Measurements from ENCODE around the gene TASP1.
"Not testable (repeated sequence)": the region's sequence is repeated elsewhere in the genome, so short reads cannot be mapped to it uniquely, and the experiment has no call there.

Gene TASP1

DNA sequence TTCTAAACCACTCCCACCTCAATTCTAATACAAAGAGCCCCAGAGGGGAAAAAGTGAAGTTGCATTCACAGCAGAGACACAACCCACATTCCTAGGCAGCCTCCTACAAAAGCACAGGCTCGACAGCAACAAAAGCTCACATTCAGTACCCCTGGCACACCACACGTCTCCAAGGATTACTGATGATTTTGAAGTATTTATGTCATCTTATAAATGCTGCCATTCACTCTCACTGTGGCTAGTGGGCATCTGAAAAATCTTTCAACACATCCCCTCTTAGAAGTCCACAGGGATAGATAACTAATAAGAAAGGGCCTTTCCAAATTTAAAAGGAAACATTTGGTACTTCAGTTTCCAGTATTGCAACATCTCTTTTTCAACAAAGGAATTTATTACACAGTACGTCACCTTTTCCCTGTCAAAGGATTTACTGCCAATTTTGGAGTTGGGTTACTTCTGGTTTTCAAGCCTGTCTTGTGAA lies 146.7 kb downstream of the TASP1 start:
- FAIRE-seq = no peak

DNA sequence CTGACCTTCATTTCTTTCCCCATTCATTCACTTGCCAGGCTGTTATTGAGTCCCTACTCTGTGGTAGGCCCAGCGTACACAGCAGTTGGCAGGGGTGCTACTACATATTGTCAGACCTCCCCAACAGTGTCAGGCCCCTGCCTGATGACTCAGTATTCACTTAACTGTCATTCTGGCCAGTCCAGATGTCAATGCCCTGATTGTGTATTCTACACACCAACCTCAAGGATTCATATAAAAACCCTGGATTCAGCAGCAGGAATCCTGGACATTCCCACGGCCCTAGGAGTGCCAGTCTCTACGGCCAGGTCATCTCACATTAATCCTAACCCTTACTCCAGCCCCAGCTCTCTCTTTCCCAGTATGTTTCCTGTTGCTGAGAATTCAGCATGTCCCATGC lies 151.5 kb downstream of the TASP1 start:
- no peak for FAIRE-seq

GRCh38 chr20:13486694-13487093 lies 152.0 kb downstream of the TASP1 start:
- FAIRE-seq = no peak

DNA sequence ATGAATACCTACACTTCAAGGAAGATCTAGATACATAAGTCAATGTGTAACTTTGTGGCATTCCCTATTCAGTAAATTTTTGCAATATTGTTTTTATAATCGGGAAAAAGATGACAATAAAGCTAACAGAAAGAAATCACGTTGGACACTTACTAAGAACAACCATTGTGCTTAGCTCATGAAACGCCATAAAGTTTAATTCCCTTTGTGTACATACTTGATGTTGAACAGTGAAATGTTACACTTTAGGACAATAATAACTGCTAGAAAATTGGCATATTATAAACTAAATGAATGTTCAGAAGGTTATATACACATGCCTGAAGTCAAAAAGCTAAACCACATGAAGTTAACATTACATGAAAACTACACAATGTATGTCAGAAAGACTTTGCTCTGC lies 153.2 kb downstream of the TASP1 start:
- FAIRE-seq = peak; percentile 91

DNA sequence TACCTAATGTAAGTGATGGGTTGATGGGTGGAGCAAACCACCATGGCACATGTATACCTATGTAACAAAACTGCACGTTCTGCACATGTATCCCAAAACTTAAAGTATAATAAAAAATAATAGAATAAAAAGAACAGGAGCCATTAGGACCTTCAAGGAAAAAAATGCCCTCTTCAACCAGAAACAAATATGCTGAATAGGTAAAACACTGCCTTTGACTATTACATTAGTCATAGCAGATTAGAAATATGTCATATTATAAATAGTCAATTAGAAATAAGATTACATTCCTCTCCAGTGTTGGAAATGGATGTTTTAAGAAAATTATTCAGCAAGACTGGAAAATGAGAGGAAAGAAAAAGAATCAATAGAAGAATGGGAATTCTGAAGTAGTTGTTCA lies 153.7 kb downstream of the TASP1 start:
- not testable (repeated sequence) for FAIRE-seq

GRCh38 chr20:13483472-13483871 lies 155.3 kb downstream of the TASP1 start:
- FAIRE-seq = not testable (repeated sequence)

- FAIRE-seq = no peak
Measured at GRCh38 chr20:13478366-13478765, 160.4 kb downstream of the TASP1 start.

DNA sequence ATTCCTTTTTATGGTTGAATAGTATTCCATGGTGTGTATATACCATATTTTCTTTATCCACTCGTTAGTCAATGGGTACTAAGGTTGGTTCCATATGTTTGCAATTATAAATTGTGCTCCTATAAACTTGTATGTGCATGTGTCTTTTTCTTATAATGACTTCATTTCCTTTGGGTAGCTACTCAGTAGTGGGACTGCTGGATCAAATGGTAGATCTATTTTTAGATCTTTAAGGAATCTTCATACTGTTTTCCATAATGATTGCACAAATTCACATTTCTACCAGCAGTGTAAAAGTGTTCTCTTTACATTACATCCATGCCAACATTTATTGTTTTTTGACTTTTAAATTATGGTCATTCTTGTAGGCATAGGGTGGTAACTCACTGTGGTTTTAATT lies 164.3 kb downstream of the TASP1 start:
- FAIRE-seq = no peak

DNA sequence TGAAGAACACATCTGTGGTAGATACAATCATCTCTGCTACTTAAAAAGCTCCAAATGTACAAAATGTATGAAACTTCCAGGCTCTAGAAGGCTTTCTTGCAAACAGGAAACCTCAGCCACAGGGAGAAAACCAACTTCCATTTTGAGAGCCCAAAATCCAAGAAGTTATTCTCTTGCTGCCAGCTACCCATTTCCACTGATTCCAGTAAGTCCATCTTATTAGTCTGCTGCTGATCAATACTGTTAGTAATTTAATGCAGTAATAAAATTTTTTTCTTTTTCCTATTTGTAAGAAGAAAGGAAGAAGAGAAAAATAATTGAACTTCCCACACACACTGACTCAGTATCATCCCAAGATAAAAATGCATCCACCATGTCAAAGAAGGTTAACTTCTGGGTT lies 169.5 kb downstream of the TASP1 start:
- FAIRE-seq = no peak

DNA sequence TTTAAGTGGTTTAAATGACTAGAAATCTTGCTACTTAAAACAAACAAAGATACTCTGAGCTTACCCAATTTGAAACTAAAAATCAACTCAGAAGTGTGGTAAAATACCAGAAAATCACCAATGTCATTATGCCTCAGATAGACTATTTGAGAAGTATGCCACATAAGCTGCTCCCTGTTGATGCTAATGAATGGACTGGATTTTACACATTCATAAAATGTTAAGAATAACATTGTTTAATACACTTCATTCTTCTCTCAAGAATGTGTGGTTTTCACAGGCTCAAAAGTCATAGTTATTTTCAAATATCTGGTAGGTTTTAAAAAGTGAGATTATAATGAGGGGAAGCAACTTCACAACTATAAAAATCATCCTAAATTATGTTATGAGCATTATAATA lies 170.6 kb downstream of the TASP1 start:
- no peak for FAIRE-seq

- FAIRE-seq = no peak
Measured at GRCh38 chr20:13464702-13465101, 174.0 kb downstream of the TASP1 start.

DNA sequence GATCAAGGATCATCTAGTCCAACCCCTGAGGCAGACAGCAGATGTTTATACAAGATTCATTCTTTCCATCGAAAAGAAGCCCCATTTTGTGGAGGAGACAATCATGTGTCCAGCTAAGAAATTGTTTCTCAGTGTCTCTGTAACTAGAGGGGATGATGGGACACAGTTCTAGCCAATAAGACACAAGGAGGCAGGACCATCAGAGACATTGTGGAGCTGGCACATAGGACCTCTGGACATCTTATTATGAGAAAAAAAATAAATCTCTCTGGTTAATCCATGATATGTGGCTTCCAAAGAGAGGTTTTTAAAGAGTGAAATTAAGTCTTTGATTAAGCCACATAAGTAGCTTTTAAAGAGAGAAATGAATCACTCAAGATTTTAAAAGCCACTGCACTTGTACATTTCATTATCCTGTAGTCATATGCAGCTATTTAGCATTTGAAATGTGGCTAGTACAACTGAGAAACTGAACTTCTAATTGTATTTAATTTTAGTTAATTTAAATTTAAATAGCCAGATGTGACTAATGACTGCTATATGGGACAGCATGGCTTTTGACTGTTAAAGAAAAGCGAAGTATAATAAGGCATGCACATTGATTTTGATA lies 176.8 kb downstream of the TASP1 start:
- no peak for FAIRE-seq

- FAIRE-seq = no peak
Measured at GRCh38 chr20:13458860-13459451, 179.8 kb downstream of the TASP1 start.

GRCh38 chr20:13457487-13457886 lies 181.2 kb downstream of the TASP1 start:
- peak; percentile 77 for FAIRE-seq

DNA sequence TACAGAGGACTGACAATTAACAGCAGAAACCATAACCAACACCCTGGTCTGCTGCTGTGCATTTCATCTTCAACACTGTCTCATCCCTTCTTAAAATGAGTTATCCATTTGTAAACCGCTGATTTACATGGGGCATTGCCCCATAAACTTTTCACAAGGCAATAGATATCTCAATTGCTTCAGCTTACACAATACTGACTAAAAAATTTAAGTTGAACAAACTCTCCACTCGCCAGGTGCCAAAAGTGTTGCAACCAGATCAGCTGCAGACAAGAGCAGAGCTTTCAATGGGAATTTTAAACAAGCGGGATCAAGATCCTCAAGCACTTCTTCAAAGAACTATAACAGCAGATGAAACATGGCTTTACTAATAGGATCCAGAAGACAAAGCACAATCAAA lies 183.0 kb downstream of the TASP1 start:
- FAIRE-seq = no peak

GRCh38 chr20:13453367-13453766 lies 185.4 kb downstream of the TASP1 start:
- no peak for FAIRE-seq

GRCh38 chr20:13452470-13453124 lies 186.1 kb downstream of the TASP1 start:
- no peak for FAIRE-seq

GRCh38 chr20:13449868-13450434 lies 188.8 kb downstream of the TASP1 start:
- FAIRE-seq = no peak

DNA sequence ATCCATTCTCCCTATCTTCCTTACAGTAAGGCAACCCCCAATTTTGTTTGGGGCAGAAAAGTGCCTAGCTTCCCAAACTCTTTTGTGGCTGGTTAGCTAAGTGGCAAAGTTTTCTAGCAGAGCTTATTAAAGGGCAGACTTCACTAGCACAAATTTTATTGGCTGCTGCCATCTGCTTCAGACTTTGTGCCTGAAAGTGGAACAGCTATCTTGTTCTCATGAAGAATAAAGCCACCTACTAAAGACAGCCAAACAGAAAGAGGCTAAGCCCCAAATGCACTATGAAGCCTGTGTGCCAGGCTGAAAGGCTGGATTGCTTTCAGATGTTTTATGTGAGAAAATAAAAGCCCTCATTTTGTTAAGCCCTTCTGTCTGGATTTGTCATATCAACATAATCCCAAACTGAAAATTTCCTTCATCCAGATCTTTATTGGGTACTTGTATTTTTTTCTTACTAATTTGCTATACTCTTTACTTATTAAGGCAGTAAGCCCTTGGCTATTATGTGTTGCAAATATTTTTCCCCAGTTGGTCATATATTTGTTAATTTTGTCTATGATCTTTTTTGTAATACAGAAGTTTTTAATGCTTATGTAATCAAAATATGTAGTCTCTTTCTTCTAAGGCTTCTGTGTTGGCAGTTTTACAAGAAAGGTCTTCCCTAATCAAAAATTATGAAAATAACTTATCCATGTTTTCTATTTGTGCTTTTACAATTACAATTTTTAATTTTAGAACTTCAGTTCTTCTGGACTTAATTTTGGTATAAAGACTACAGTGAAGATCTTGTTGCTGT lies 191.1 kb downstream of the TASP1 start:
- no peak for FAIRE-seq

- no peak for FAIRE-seq
Measured at GRCh38 chr20:13443690-13444089, 195.0 kb downstream of the TASP1 start.

DNA sequence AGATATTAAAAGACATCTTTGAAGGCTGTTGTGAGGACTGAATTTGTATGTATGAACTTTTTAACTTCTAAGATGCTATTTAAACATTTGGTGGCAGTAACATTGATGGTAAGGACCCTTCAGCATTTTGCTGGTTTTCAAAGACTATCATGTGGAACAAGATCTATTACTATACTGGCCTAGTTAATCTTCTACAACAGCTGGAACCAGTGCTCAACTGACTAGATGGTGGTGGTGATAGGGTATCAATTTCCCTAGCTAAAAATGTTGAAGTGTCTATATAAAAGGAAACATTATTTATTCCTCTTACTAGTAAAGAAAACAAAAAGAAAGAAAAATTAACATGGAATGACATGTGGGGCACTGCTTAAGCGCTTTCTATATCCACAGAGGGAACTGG lies 195.7 kb downstream of the TASP1 start:
- no peak for FAIRE-seq

DNA sequence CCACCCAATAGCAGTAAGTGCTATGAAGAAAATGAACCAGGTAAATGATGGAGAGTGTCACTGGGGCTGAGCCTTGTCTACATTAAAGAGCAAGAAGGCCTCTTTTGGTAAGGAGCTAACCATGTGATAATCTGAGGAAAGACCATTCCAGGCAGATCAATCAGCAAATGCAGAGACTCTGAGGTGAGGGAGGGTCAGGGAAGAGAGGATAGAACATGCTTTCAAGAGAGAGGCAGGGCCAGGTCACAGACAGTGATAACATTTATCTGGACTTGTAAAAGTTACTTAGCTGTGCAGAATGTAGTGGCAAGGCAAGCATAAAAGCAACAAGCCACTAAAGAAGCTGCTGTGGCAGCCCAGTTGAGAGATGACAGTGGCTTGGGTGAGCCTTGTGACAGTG lies 197.3 kb downstream of the TASP1 start:
- FAIRE-seq = no peak

GRCh38 chr20:13436530-13436929 lies 202.2 kb downstream of the TASP1 start:
- no peak for FAIRE-seq
